Hepatocyte (in vitro differentiated cells): ENCODE results near the gene OTUD4. TPM values are rescaled to one million over a fixed set of nuclear protein-coding genes. Genes with fewer than 3 reads are reported as not detected.

Source experiments
- DNase-seq: peaks from one replicate; pipeline ENCODE4 v3.0.0-alpha.2; 2016; ENCODE audit warnings: low spot score
- H2AFZ ChIP-seq: fragments of 200-600 bp; sonication (generic); 2 replicates; pipeline ENCODE4 v1.6.0; 2016; ENCODE audit warnings: antibody characterized with exemption, mild to moderate bottlenecking
- H3K27ac ChIP-seq: fragments of 200-600 bp; sonication (generic); 2 replicates; pipeline ENCODE4 v1.5.1; 2016; ENCODE audit warnings: mild to moderate bottlenecking
- H3K27me3 ChIP-seq: fragments of 200-600 bp; sonication (generic); 2 replicates; pipeline ENCODE4 v1.6.1; 2016
- H3K36me3 ChIP-seq: fragments of 200-600 bp; sonication (generic); replicated peaks from 2 replicates; pipeline ENCODE4 v1.5.1; 2016; ENCODE audit warnings: low read depth; ENCODE audit not compliant: insufficient read depth
- H3K4me1 ChIP-seq: fragments of 200-600 bp; sonication (generic); 2 replicates; pipeline ENCODE4 v1.5.1; 2016; ENCODE audit warnings: mild to moderate bottlenecking, moderate library complexity; ENCODE audit not compliant: insufficient read depth
- H3K4me2 ChIP-seq: fragments of 200-600 bp; sonication (generic); 2 replicates; pipeline ENCODE4 v1.6.0; 2016
- H3K4me3 ChIP-seq: fragments of 200-600 bp; sonication (generic); 2 replicates; pipeline ENCODE4 v1.5.1; 2016; ENCODE audit warnings: mild to moderate bottlenecking
- H3K79me2 ChIP-seq: fragments of 200-600 bp; sonication (generic); 2 replicates; pipeline ENCODE4 v1.6.0; 2017; ENCODE audit warnings: mild to moderate bottlenecking
- H3K9me2 ChIP-seq: fragments of 200-600 bp; sonication (generic); replicated peaks from 2 replicates; pipeline ENCODE4 v1.6.0; 2017; ENCODE audit warnings: mild to moderate bottlenecking; ENCODE audit not compliant: insufficient read depth
- H3K9me3 ChIP-seq: fragments of 200-600 bp; sonication (generic); 2 replicates; pipeline ENCODE4 v1.5.1; 2016; ENCODE audit warnings: low read depth, mild to moderate bottlenecking
- H4K20me1 ChIP-seq: fragments of 200-600 bp; sonication (generic); 2 replicates; pipeline ENCODE4 v1.6.0; 2016; ENCODE audit warnings: mild to moderate bottlenecking; ENCODE audit not compliant: insufficient read depth, poor library complexity, severe bottlenecking
- CTCF ChIP-seq: fragments of 200-600 bp; sonication (generic); IDR thresholded peaks from 2 replicates; pipeline ENCODE4 v1.5.1; 2016; ENCODE audit warnings: antibody characterized with exemption, mild to moderate bottlenecking; ENCODE audit not compliant: poor library complexity
- EZH2 ChIP-seq: fragments of 200-600 bp; sonication (generic); IDR thresholded peaks from 2 replicates; pipeline ENCODE4 v1.6.1; 2016; ENCODE audit warnings: antibody characterized with exemption, mild to moderate bottlenecking, borderline replicate concordance
- EZH2phosphoT487 ChIP-seq: fragments of 200-600 bp; sonication (generic); IDR thresholded peaks from one replicate; pipeline ENCODE4 v1.6.1; 2018; ENCODE audit warnings: antibody characterized with exemption, mild to moderate bottlenecking, low read depth, moderate library complexity; ENCODE audit not compliant: unreplicated experiment, severe bottlenecking
- WGBS: methylation state at CpG from one replicate; pipeline ENCODE4 v1.1.6; 2016; ENCODE audit warnings: low lambda C conversion rate; ENCODE audit errors: missing lambda C conversion rate; 5-methylcytosine and 5-hydroxymethylcytosine counted together
- polyA plus RNA-seq: library from polyadenylated mRNA; unstranded; fragments of >200 nt; fragmentation: Nextera tagmentation; extraction: Ambion mirVana; gene quantifications from 2 replicates; pipeline ENCODE4 v1.2.1, GENCODE V29; 2016
- total RNA-seq: library from RNA; depleted of rRNA; stranded (reverse); fragments of >200 nt; gene quantifications from 2 replicates; pipeline ENCODE4 v1.2.3, GENCODE V29; 2014

OTUD4 gene
- total and polyA plus RNA-seq, 2 experiments from 2014 or later = 12.9 to 23.9 TPM

DNA sequence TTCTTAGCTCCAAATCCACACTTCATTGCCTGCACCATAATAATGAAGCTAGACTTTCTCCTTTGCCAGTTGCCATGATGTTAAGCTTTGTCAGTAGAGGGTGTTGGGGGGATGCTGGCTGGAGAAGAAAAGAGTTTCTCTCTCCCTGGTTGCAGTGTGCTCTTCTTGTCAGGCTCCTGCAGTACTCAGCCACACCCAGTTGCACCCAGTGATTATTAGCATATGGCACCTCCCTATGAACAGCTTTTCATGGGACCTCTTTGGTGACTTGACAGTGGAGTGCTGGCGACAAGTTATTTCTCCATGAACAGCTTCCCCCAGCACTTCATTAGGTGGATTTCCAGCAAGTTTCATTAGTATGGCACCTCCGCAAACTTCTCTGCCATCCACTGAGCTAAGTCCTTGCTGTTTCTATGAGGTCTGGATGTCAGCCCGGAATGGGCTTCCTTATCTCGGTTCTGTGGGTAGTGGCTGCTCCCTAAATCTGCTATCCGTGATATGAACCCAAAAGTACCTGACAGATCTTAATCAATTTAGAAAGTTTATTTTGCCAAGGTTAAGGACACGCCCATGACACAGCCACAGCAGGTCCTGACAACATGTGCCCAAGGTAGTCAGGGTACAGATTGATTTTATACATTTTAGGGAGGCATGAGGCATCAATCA, 18.8 kb upstream of the OTUD4 start:
- Histone ChIP-seq H3K9me3 (no peaks in the 10 kb centered on the region), H3K36me3 (no peaks in the 10 kb centered on the region)
- WGBS = 92% methylated on average over 6 of the region's 6 CpGs

DNA sequence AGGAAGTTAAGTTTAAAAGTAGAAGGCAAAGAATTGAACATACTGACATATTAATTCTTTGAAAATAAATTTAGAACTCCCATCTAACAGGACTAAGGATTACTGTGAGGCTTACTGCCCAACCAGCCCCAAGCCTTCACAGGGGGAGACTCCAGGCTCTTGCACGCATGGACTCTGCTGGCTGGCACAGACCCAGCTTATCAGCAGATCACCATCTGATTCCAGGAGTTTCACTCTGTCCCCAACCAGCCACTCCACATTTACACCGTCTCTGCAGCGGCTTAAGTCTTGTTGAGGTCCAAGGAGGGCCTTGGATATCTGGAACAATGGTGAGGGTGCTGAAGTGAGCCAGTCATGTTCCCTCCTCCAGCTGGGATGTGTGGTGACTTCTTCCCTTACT, 16.4 kb upstream of the OTUD4 start:
- TF ChIP-seq EZH2 (no peak), EZH2phosphoT487 (no peak), CTCF (no peak)
- no peak overlapping the region for H3K4me3 ChIP-seq
- H2AFZ ChIP-seq = no peak overlapping the region

More for the DNA sequence above, 18.8 kb upstream of the OTUD4 start:
- no peak overlapping the region for H3K4me3 ChIP-seq
- DNase-seq = no peak
- H3K27ac ChIP-seq = no peak overlapping the region
- H3K9me2 ChIP-seq = no peaks in the 10 kb centered on the region
- no peak overlapping the region for H2AFZ ChIP-seq
- no peaks in the 10 kb centered on the region for H3K4me1 ChIP-seq
- TF ChIP-seq EZH2phosphoT487 (no peak), EZH2 (no peak), CTCF (no peak)
- no peaks in the 10 kb centered on the region for H3K27me3 ChIP-seq
- no peaks in the 10 kb centered on the region for H4K20me1 ChIP-seq
- no peaks in the 10 kb centered on the region for H3K79me2 ChIP-seq
- H3K4me2 ChIP-seq = no peak overlapping the region

GRCh38 chr4:145195167-145195952, 15.0 kb upstream of the OTUD4 start:
- no peak overlapping the region for H3K4me3 ChIP-seq
- no peak overlapping the region for H2AFZ ChIP-seq
- peak overlapping the region; percentile 49 for H3K27ac ChIP-seq
- H3K4me1 ChIP-seq = no peaks in the 10 kb centered on the region
- DNase-seq = peak; percentile 16
- no peaks in the 10 kb centered on the region for H3K36me3 ChIP-seq
- TF ChIP-seq CTCF = no peak
- no peak for TF ChIP-seq EZH2
- H3K9me3 ChIP-seq = no peaks in the 10 kb centered on the region
- no peaks in the 10 kb centered on the region for H3K79me2 ChIP-seq
- no peaks in the 10 kb centered on the region for H3K9me2 ChIP-seq
- H4K20me1 ChIP-seq = no peaks in the 10 kb centered on the region
- no peak overlapping the region for H3K4me2 ChIP-seq
- 72% methylated on average over 3 of the region's 3 CpGs for WGBS
- no peaks in the 10 kb centered on the region for H3K27me3 ChIP-seq

More for the DNA sequence above, 16.4 kb upstream of the OTUD4 start:
- no peaks in the 10 kb centered on the region for H3K9me3 ChIP-seq
- no peaks in the 10 kb centered on the region for H3K79me2 ChIP-seq
- 82% methylated on average over 3 of the region's 3 CpGs for WGBS
- H4K20me1 ChIP-seq = no peaks in the 10 kb centered on the region
- no peaks in the 10 kb centered on the region for H3K27me3 ChIP-seq
- no peaks in the 10 kb centered on the region for H3K4me1 ChIP-seq
- H3K27ac ChIP-seq = no peak overlapping the region
- H3K36me3 ChIP-seq = no peaks in the 10 kb centered on the region
- no peak for DNase-seq
- H3K4me2 ChIP-seq = no peak overlapping the region
- H3K9me2 ChIP-seq = no peaks in the 10 kb centered on the region
